HEK293T (cell line): ENCODE results near the gene COQ8B.

Experiments
- FOXA1 ChIP-seq: fragments of 450-650 bp; IDR thresholded peaks from 2 replicates; pipeline ENCODE4 v1.6.1; 2016; ENCODE audit warnings: mild to moderate bottlenecking
- LEF1 ChIP-seq: fragments of 450-650 bp; IDR thresholded peaks from 2 replicates; pipeline ENCODE4 v1.6.1; 2017; ENCODE audit warnings: mild to moderate bottlenecking, borderline replicate concordance
- SUZ12 ChIP-seq: fragments of 450-650 bp; IDR thresholded peaks from 2 replicates; pipeline ENCODE4 v1.6.1; 2016; ENCODE audit warnings: mild to moderate bottlenecking
- ZNF384 ChIP-seq: fragments of 450-650 bp; IDR thresholded peaks from 2 replicates; pipeline ENCODE4 v1.6.1; 2016

DNA sequence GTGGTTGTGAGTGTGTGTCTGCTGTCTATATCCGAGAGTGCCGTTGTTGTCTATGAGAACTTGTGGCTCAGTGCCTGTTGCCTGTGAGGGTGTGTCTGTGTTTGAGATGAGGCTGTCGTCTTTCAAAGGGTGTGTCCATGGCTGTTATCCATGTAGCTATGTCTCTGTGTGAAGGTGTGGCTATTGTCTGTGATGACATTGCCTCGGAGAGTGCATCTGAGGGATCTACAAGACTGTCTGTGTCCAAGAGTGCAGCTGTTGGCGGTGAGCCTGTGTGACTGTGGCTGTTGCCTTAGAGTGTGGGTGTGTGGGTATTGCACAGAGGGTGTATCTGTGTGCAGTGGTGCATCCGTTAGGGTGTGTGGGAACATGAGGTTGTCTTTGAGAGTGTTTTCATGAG, 31.1 kb downstream of the COQ8B start:
- TF ChIP-seq ZNF384: no peak
- TF ChIP-seq FOXA1: no peak
- no peak for TF ChIP-seq LEF1
- no peak for TF ChIP-seq SUZ12
